NCI-H2196 (cell line): ENCODE results near the gene VDR.

Experiments used
- DNase-seq: peaks from one replicate; lab custom pipeline; 2025; ENCODE audit not compliant: unreplicated experiment; lab: John Stamatoyannopoulos, UW

VDR gene

GRCh38 chr12:47833591-47834012, 71.2 kb downstream of the VDR start:
- no peak for DNase-seq

GRCh38 chr12:47832263-47832933, 72.4 kb downstream of the VDR start:
- no peak for DNase-seq

- DNase-seq = no peak
These were observed 75.2 kb downstream of the VDR start for GRCh38 chr12:47829584-47829983.

DNA sequence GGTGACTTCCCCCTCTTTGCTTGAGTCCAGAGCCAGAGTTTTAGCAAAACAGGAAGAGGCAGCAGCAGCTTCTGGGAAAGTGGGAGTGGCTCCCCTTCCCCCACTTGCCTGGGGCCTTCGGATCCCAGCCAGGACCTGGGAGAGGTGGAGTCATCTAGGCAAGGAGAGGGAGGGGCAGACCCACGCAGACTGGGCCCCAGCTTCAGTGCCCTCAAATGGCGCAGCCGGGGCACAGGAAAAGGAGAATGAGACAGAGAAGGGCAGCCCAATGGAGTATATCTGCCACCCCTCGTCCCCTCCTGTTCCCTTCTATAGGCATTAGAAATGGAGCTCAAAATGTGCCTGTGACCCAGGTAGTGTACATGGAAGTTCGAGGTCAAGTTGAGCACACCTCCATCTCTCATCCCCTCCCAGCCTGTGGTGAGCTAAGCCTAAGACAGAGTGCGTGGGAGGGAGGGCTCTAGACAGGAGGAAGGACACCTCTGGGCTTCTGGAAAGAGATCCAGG, 75.8 kb downstream of the VDR start:
- no peak for DNase-seq

DNA sequence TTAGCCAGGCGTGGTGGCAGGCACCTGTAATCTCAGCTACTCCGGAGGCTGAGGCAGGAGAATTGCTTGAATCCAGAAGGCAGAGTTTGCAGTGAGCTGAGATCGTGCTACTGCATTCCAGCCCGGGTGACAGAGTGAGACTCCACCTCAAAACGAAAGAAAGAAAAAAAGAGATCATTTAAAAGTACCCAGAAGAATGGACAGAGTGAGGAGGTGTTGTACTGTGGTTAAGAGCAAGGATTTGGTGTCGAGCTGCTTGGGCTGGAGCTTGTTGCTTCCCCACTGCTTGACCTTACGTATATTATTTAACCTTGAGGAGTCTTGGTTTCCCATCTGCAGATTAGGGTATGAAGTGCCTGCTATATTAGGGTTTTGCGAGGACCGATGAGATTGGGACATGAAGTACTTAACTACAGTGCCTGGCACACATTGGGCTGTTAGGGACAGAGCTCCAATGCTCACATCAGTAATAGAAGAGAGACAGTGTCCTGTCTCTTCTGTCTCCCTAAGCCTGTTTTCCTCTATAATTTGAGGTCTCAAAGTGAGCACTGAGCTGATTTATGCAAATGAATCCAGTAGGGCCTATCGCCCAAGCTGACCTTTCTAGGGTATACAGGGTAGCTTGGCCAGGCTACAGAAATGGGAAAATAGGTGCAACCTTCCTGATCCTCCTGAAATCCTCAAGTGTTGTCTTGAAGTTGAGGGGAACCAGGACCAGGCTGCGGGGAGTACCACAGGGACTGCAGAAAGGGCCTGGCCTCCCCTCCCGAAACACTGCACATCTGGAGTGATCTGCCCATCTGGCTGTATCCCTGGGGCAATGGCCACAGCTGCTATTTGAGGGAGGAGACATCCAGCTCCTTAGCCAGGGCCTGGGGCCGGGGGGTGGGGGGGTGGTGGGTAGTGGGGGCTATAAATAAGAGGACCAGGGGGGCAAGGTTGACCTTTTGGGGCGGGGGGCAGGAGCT, 76.5 kb downstream of the VDR start:
- DNase-seq = no peak

DNA sequence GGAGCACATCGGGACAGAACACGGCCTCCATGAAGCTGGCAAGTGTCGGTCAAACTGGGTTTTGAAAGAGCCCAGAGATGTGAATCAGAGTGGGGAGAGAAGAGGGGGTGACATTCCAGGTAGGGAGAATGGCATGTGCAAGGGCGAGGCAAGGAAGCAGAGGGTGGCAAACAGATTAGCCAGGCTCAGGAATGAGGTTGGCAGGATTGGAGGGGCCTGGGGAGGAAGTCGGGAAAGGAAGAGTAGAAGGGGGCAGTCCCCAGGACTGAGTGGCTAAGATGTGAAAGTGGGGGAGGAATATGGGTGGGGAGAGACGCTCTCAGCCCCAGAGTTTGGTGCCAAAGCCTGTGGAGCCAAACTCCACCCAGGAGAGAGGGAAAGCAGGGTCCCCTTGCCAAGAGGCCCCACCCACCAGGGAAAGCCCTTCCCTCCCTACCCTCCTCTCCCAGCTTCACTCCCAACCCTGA, 79.6 kb downstream of the VDR start:
- DNase-seq = no peak

- DNase-seq = no peak
These were observed 80.2 kb downstream of the VDR start for GRCh38 chr12:47824635-47825034.

- DNase-seq = no peak
These were observed 80.6 kb downstream of the VDR start for GRCh38 chr12:47824198-47824597.

DNA sequence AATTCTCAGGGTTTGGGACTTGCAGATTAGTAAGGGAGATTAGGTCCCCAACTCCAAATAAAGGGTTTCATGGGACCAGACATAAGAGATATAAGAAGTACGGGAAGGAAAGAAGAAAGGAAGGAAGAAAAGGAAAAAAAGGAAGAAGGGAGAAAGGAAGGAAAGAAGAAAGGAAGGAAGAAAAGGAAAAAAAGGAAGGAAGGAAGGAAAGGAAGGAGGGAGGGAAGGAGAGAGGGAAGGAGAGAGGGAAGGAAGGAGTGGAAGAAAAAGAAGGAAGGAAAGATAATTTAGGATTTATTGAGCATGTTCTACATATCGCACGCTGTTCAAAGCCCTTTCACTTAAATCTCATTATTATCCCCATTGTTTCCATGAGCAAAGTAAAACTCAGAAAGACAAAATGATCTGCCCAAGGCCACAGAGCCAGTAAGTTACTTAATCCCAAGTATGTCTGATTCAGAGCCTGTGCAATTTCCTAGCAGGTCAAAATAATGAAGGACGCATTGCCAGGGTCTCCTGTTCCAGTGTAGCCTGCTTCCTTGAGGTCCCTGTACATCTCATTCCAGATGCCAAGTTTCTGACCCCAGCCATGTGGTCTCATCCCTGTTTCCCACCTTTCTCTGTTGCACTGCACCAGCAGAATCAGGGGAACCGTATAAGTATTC, 81.2 kb downstream of the VDR start:
- DNase-seq = no peak

DNA sequence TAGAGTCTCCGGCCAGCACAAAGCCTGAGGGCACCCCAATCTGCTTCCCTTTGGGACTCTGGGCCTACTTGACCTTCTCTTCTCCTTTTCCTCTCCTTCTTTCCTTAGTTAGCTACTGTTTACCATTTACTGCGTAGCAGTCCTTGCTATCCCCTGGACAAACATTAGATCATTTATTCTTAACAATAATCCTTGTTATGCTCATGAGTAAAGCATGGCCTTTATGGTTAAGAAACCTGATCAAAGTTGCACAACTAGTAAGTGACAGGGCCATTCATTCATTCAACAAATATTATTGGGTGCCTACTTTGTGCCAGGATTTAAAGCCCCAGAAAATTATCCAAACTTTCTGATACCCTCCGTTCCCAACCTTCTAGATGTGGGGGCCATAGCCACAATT, 81.9 kb downstream of the VDR start:
- no peak for DNase-seq

DNA sequence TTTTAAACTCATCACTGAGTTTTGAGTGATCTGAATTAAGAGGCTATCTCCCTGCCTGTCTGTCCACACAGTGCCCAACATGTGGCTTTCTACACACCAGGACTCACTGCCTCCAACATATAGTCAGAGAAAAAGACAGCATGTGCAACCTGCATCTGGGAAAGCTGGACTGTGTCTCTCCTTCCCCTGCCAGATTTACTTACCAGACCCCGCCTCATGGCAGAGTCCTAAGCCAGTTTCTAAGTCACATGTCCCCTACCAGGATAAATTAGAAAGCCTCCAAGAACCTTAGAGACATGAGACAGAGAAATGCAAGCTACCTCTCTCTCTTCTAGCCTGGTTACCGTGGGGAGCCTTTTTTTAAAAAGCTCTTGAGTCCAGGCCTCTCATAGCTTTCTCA, 82.4 kb downstream of the VDR start:
- no peak for DNase-seq

GRCh38 chr12:47821346-47821706, 83.5 kb downstream of the VDR start:
- no peak for DNase-seq

DNA sequence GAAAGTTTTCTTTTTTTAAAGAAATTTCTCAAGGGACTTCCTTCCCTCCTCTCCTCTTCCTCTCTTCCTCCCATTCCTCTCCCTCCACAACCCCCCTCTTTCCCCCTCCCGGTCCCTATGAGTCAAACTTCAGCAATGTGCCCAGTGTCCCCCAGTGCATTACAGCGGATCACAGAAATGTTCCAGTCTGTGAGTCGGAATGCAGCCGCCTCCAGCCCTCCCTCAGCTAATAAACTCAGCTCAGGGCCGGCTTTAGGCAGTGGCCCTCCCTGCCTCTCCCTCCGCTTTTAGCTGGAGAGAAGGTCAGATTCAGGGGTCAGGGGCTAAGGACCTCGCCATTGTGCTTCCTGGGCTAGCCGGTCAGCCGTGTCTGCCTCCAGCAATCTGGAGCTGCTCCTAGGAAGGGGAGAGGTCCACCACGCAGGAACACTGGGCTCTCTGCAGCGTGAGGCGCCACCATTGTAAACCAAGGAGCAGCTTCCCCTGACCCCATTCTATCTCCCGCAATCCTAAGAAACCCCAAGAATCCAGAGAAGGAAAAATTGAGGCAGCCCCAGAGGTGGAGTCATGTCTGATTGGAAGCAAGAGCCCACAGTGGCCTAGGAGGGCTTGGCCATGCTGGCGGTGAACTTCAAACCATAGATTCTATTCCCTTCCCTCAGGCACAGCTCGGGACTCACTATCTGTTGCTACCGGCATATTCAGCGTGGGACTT, 84.0 kb downstream of the VDR start:
- DNase-seq = no peak

- DNase-seq = peak; percentile 43
These were observed 84.7 kb downstream of the VDR start, which contains the start of gene HDAC7 for GRCh38 chr12:47819896-47820630. HDAC7 (minus strand) TSS chr12:47819903; CDS start chr12:47819785, 118 bp downstream.

DNA sequence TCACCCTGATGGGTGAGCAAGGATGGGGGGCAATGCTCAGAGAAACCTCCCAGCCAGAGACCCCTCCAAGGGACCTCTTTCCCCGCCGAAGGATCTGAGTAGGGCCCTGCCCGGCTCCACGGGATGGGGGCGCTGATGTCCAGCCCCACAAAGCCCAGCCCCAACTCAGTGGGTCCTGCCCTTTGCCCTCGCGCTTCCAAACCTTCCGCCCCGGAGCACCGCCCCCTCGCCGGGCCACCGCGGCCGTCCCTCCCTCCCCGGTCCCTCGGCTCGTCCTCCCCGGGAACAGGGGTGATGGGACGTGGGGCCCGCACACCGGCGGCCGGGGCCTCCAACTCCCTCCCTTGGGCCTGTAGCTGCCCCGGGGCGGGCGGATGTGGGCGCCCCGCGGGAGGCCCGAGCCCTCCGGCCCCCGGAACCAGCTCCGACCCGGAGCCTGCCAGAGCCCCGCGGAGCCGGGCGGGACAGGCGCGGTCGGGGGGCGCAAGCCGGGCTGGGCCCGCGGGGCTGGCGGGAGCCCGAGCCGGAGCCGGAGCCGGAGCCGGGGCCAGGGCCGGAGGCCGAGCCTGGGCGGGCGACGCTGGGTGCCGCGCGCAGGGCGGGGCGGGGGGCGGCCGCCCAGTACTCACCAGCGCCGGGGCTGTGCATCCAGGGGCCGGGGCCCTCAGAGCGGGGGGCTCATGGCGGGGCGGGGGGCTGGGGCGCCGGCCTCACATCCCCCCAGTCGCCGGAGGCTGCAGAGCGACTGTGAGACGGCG, 85.5 kb downstream of the VDR start:
- no peak for DNase-seq

GRCh38 chr12:47818467-47819137, 86.2 kb downstream of the VDR start:
- DNase-seq = no peak

GRCh38 chr12:47818007-47818376, 86.8 kb downstream of the VDR start:
- no peak for DNase-seq

- no peak for DNase-seq
These were observed 87.4 kb downstream of the VDR start for GRCh38 chr12:47817272-47818006.
